Type B pancreatic cell (in vitro differentiated cells): Measurements from ENCODE around the gene KBTBD12. TPM values are rescaled to one million over a fixed set of nuclear protein-coding genes. Genes with fewer than 3 reads are reported as not detected.
A peak's percentile ranks its signal among the peaks of the same experiment; 100 is the strongest.

ENCODE experiments used
- DNase-seq: peaks from one replicate; pipeline ENCODE4 v3.0.0; 2021; ENCODE audit warnings: mixed read lengths; ENCODE audit not compliant: unreplicated experiment; ENCODE audit errors: extremely low spot score
- H3K27ac Mint-ChIP-seq: 2 replicates; pipeline ENCODE4 v1.8.0; 2021; ENCODE audit warnings: mild to moderate bottlenecking, mixed read lengths
- H3K27me3 Mint-ChIP-seq: 2 replicates; pipeline ENCODE4 v1.8.0; 2021; ENCODE audit warnings: mixed read lengths
- H3K36me3 Mint-ChIP-seq: 2 replicates; pipeline ENCODE4 v1.8.0; 2021; ENCODE audit warnings: mixed read lengths
- H3K4me1 Mint-ChIP-seq: one replicate; pipeline ENCODE4 v1.8.0; 2021; ENCODE audit warnings: mixed read lengths; ENCODE audit not compliant: unreplicated experiment
- H3K4me3 Mint-ChIP-seq: 2 replicates; pipeline ENCODE4 v1.8.0; 2021; ENCODE audit warnings: mild to moderate bottlenecking, mixed read lengths
- H3K9me3 Mint-ChIP-seq: 2 replicates; pipeline ENCODE4 v1.8.0; 2021; ENCODE audit warnings: mixed read lengths
- CTCF ChIP-seq: fragments of 200-600 bp; sonication (generic); conservative IDR thresholded peaks from 2 replicates; pipeline ENCODE4 v1.5.0; 2021; ENCODE audit warnings: antibody characterized with exemption, mild to moderate bottlenecking
- total RNA-seq: library from RNA; stranded (reverse); gene quantifications from 2 replicates; pipeline ENCODE4 v1.2.1, GENCODE V29; 2021; ENCODE audit warnings: low replicate concordance

The KBTBD12 gene
- total RNA-seq, 1 donor from 2014 or later: not detected

GRCh38 chr3:127964053-127964452 is 49.0 kb downstream of the KBTBD12 start:
- H3K27ac Mint-ChIP-seq: no peak overlapping the region
- no peaks in the 10 kb centered on the region for H3K36me3 Mint-ChIP-seq
- DNase-seq: no peak
- H3K4me1 Mint-ChIP-seq: peaks cover 23% of the 10 kb centered on the region
- H3K27me3 Mint-ChIP-seq: peaks cover 9% of the 10 kb centered on the region
- no peak for TF ChIP-seq CTCF
- no peak overlapping the region for H3K4me3 Mint-ChIP-seq
- H3K9me3 Mint-ChIP-seq: no peaks in the 10 kb centered on the region

- peaks cover 11% of the 10 kb centered on the region for H3K27me3 Mint-ChIP-seq
- no peak overlapping the region for H3K4me3 Mint-ChIP-seq
- no peaks in the 10 kb centered on the region for H3K9me3 Mint-ChIP-seq
- no peak overlapping the region for H3K27ac Mint-ChIP-seq
- peaks cover 23% of the 10 kb centered on the region for H3K4me1 Mint-ChIP-seq
- H3K36me3 Mint-ChIP-seq: no peaks in the 10 kb centered on the region
- no peak for DNase-seq
- TF ChIP-seq CTCF: no peak
Measured at GRCh38 chr3:127964816-127965215, 49.8 kb downstream of the KBTBD12 start.

GRCh38 chr3:127967316-127967715 is 52.3 kb downstream of the KBTBD12 start:
- H3K4me3 Mint-ChIP-seq: no peak overlapping the region
- DNase-seq: no peak
- no peak for TF ChIP-seq CTCF

GRCh38 chr3:127970966-127971592 is 56.0 kb downstream of the KBTBD12 start:
- Mint-ChIP-seq H3K27ac (no peak overlapping the region), H3K27me3 (peaks cover 44% of the 10 kb centered on the region), H3K9me3 (no peaks in the 10 kb centered on the region), H3K4me1 (peaks cover 6% of the 10 kb centered on the region), H3K4me3 (no peak overlapping the region), H3K36me3 (no peaks in the 10 kb centered on the region)
- DNase-seq: no peak
- TF ChIP-seq CTCF: peak; percentile 82

More at GRCh38 chr3:127967316-127967715, 52.3 kb downstream of the KBTBD12 start:
- Mint-ChIP-seq H3K27me3 (peaks cover 23% of the 10 kb centered on the region), H3K4me1 (peaks cover 6% of the 10 kb centered on the region), H3K27ac (no peak overlapping the region), H3K9me3 (no peaks in the 10 kb centered on the region), H3K36me3 (no peaks in the 10 kb centered on the region)

- H3K9me3 Mint-ChIP-seq: no peaks in the 10 kb centered on the region
- no peak for DNase-seq
- no peak for TF ChIP-seq CTCF
- no peaks in the 10 kb centered on the region for H3K4me1 Mint-ChIP-seq
- H3K36me3 Mint-ChIP-seq: no peaks in the 10 kb centered on the region
- no peak overlapping the region for H3K27ac Mint-ChIP-seq
- peaks cover 41% of the 10 kb centered on the region for H3K27me3 Mint-ChIP-seq
- H3K4me3 Mint-ChIP-seq: no peak overlapping the region
Measured at GRCh38 chr3:127974226-127974625, 59.2 kb downstream of the KBTBD12 start.
